OCI-LY3 (cell line): Measurements from ENCODE around the gene BEST4.

Experiments
- H2AFZ ChIP-seq: fragments of 200-600, 300-600 bp; shearing (Covaris generic); 2 replicates; pipeline ENCODE4 v1.6.0; 2014; ENCODE audit warnings: antibody characterized with exemption, low read depth, low read length
- H3K27ac ChIP-seq: fragments of 200-600, 300-600 bp; sonication (generic); 2 replicates; pipeline ENCODE4 v1.5.1; 2014; ENCODE audit warnings: mild to moderate bottlenecking, low read length, moderate library complexity, mixed read lengths
- H3K27me3 ChIP-seq: fragments of 200-600, 300-600 bp; sonication (generic); 2 replicates; pipeline ENCODE4 v1.6.1; 2014; ENCODE audit warnings: low read depth, low read length, mixed read lengths
- H3K36me3 ChIP-seq: fragments of 200-600, 300-600 bp; sonication (generic); replicated peaks from 2 replicates; pipeline ENCODE3; 2014; ENCODE audit warnings: low read depth, low read length, mixed read lengths
- H3K4me1 ChIP-seq: fragments of 300-600, 200-600 bp; sonication (generic); 2 replicates; pipeline ENCODE4 v1.6.1; 2014; ENCODE audit warnings: low read length, mixed read lengths
- H3K4me2 ChIP-seq: fragments of 200-600, 300-600 bp; sonication (generic); 2 replicates; pipeline ENCODE4 v1.6.1; 2014; ENCODE audit warnings: low read length, mixed read lengths
- H3K4me3 ChIP-seq: fragments of 300-600, 200-600 bp; sonication (generic); 2 replicates; pipeline ENCODE4 v1.5.1; 2014; ENCODE audit warnings: antibody characterized with exemption, mild to moderate bottlenecking, low read length, moderate library complexity
- H3K79me2 ChIP-seq: fragments of 300-600, 200-600 bp; shearing (Covaris generic); 2 replicates; pipeline ENCODE4 v1.6.1; 2014; ENCODE audit warnings: mild to moderate bottlenecking, low read length, mixed read lengths
- H3K9ac ChIP-seq: fragments of 300-600, 200-600 bp; shearing (Covaris generic); 2 replicates; pipeline ENCODE4 v1.6.0; 2014; ENCODE audit warnings: mild to moderate bottlenecking, low read length, moderate library complexity
- H3K9me3 ChIP-seq: fragments of 200-600, 300-600 bp; shearing (Covaris generic); 2 replicates; pipeline ENCODE4 v1.6.1; 2014; ENCODE audit warnings: low read length, mixed read lengths; ENCODE audit not compliant: insufficient read depth
- H4K20me1 ChIP-seq: fragments of 200-600, 300-600 bp; sonication (generic); 2 replicates; pipeline ENCODE4 v1.6.1; 2016; ENCODE audit warnings: low read length, mixed read lengths; ENCODE audit not compliant: insufficient read depth
- EZH2phosphoT487 ChIP-seq: fragments of 200-600 bp; shearing (Covaris generic); IDR thresholded peaks from 2 replicates; pipeline ENCODE4 v1.6.1; 2018; ENCODE audit warnings: antibody characterized with exemption, mixed run types, low read depth
- TF ChIP-seq, protein P1 (sequence below): fragments of 200-600, 300-600 bp; sonication (generic); IDR thresholded peaks from 2 replicates; pipeline ENCODE4 v1.5.1; 2014; ENCODE audit warnings: antibody characterized with exemption, low read length, low read depth

BEST4 gene

DNA sequence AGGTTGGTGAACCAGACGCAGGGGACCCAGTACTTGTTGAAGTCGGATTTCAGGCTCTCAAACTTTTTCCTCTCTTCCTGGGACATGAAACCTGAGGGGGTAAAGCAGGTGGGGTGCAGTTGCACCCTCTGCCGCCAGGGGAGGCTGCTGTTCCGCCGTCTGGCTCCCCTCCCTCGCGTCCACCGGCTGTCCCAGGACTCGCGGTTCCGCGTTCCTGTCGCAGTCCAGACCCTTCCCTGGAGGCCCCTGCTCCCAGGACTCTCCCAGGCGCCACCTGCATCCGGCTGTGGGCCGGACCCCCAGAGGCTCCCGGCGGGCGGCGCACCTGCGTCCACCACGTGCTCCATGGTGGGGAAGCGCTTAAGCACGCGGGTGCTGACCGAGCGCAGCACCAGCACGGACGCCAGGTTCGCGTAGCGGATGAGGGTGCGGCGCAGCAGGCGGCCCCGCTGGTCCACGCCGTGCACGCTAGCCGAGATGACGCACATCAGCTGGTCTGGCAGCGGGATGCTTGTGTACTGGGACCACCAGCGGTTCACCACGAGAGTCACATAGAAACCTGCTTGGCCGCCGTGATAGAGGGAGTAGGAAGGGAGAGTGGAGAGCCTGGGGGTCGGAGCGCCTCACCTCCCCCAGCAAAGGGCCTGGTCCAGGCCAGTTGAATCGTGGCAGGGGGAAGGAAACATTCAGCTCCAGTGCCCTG is 1.7 kb downstream of the BEST4 start:
- Histone ChIP-seq H3K9me3 (no peaks in the 10 kb centered on the region), H3K27ac (0 out of 2 replicates have a peak overlapping the region, but pooled peaks have one; percentile 8), H3K9ac (peak overlapping the region; percentile 73), H4K20me1 (no peaks in the 10 kb centered on the region), H3K79me2 (no peaks in the 10 kb centered on the region), H3K4me1 (peaks cover 27% of the 10 kb centered on the region), H3K27me3 (no peaks in the 10 kb centered on the region), H3K36me3 (peaks cover 6% of the 10 kb centered on the region), H3K4me2 (peak overlapping the region; percentile 88), H2AFZ (peak overlapping the region; percentile 72), H3K4me3 (peak overlapping the region; percentile 84)
- TF ChIP-seq, protein P1, sequence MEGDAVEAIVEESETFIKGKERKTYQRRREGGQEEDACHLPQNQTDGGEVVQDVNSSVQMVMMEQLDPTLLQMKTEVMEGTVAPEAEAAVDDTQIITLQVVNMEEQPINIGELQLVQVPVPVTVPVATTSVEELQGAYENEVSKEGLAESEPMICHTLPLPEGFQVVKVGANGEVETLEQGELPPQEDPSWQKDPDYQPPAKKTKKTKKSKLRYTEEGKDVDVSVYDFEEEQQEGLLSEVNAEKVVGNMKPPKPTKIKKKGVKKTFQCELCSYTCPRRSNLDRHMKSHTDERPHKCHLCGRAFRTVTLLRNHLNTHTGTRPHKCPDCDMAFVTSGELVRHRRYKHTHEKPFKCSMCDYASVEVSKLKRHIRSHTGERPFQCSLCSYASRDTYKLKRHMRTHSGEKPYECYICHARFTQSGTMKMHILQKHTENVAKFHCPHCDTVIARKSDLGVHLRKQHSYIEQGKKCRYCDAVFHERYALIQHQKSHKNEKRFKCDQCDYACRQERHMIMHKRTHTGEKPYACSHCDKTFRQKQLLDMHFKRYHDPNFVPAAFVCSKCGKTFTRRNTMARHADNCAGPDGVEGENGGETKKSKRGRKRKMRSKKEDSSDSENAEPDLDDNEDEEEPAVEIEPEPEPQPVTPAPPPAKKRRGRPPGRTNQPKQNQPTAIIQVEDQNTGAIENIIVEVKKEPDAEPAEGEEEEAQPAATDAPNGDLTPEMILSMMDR: peak; percentile 78
- TF ChIP-seq EZH2phosphoT487: no peak

DNA sequence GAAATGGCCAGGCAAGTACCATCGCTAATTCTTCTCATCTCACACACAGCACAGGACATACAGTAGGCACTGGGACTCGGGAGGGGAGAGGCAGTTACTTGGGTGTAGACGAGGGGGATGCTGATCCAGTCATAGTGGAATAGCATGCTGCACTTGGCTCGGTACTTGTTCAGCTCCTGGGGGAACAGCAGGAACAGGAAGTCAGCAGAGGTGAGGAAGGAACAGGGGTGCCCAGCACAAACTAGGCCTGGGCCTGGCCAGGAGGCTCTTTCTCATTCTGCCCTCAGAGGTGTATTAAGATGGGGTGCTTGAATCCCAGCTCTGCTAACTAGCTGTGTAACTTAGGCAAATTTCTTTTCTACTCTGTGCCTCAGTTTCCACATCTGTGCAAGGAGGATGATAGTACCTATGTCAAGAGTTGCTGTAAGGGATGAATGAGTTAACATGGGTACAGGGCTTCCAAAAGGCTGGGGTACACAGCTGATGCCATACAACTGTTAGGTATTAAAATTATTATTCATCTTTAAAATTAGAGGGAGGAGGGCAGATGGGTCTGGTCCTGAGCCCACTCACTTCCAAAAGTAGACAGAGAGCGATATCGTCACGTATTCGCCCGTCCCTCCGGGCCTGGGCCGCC is 2.4 kb downstream of the BEST4 start:
- Histone ChIP-seq H3K27me3 (no peaks in the 10 kb centered on the region), H3K27ac (0 out of 2 replicates have a peak overlapping the region, but pooled peaks have one; percentile 8), H3K4me2 (peak overlapping the region; percentile 88), H3K79me2 (no peaks in the 10 kb centered on the region), H3K36me3 (peaks cover 12% of the 10 kb centered on the region), H3K9me3 (no peaks in the 10 kb centered on the region), H2AFZ (peak overlapping the region; percentile 63; the same call in 1 of the 2 replicates), H3K4me1 (peaks cover 27% of the 10 kb centered on the region), H3K4me3 (peak overlapping the region; percentile 84), H4K20me1 (no peaks in the 10 kb centered on the region), H3K9ac (peak overlapping the region; percentile 73)
- TF ChIP-seq, protein P1: no peak
- no peak for TF ChIP-seq EZH2phosphoT487

DNA sequence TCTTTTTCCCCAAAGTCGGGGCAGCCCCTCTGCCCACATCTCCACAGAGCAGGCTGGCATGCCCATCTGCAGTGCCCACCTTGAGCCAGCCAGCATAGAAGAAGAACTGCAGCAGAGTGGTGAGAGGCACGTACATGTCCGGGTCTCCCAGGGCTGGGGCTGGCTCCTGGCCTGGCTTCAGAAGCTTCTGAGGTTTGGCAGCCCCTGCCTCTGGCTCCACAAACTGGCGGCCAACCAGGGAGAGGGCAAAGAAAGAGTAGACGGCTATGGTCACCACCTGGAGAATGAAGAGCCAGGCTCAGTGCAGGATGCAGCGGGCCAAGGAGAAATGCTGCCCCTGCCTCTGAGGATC is 3.0 kb downstream of the BEST4 start:
- Histone ChIP-seq H3K27me3 (no peaks in the 10 kb centered on the region), H3K27ac (peak overlapping the region; percentile 42; the same call in 1 of the 2 replicates), H3K9ac (peak overlapping the region; percentile 73; the same call in 1 of the 2 replicates), H3K79me2 (no peaks in the 10 kb centered on the region), H3K36me3 (peaks cover 12% of the 10 kb centered on the region), H4K20me1 (no peaks in the 10 kb centered on the region), H3K9me3 (no peaks in the 10 kb centered on the region), H2AFZ (no peak overlapping the region; the same call in 1 of the 2 replicates), H3K4me3 (peak overlapping the region; percentile 84), H3K4me2 (peak overlapping the region; percentile 88), H3K4me1 (peaks cover 27% of the 10 kb centered on the region)
- TF ChIP-seq EZH2phosphoT487: no peak
- TF ChIP-seq, protein P1: no peak; the same call in none of the 2 replicates
